NOMO-1 treated with dmso at 0.1 percent for 144 hours (cell line): ENCODE measurements around the gene SLC45A3.

Source experiments
- DNase-seq: peaks from one replicate; lab custom pipeline; 2025; ENCODE audit not compliant: unreplicated experiment; lab: John Stamatoyannopoulos, UW

Gene SLC45A3

GRCh38 chr1:205610901-205611466, 69.3 kb downstream of the SLC45A3 start:
- DNase-seq, result no peak

GRCh38 chr1:205610036-205610435, 70.3 kb downstream of the SLC45A3 start:
- no peak for DNase-seq
